IMR-90 (cell line): ENCODE results near the gene PRKCA. TPM values are rescaled to one million over a fixed set of nuclear protein-coding genes. Genes with fewer than 3 reads are reported as not detected.
A peak's percentile ranks its signal among the peaks of the same experiment; 100 is the strongest.

Experiments
- ATAC-seq: fragments of 200-7000 bp; cut with Tn5 transposase; 2 replicates; pipeline ENCODE4 v1.9.1; 2020; ENCODE audit warnings: low read depth, mild to moderate bottlenecking, moderate library complexity
- BruUV-seq: library from RNA; stranded (reverse); fragments of 400-500 nt; replicated peaks from 2 replicates; lab custom pipeline; 2021; lab: Mats Ljungman, UMichigan
- CTCF ChIA-PET: fragments of 300-600 bp; formaldehyde crosslinking; extraction: SDS; loops from one replicate; lab custom pipeline; 2021; ENCODE audit warnings: antibody characterized with exemption; lab: Yijun Ruan, JAX
- POLR2A ChIA-PET: fragments of 300-600 bp; sonication (Branson Sonifier 250); formaldehyde crosslinking; loops from one replicate; lab custom pipeline; 2022; ENCODE audit warnings: antibody characterized with exemption; ENCODE audit not compliant: unreplicated experiment; lab: Charles Lee
- DNase-seq: peaks from one replicate; pipeline ENCODE4 v3.0.0; 2013
- H2AFZ ChIP-seq: replicated peaks from 2 replicates; pipeline ENCODE3; 2013; ENCODE audit warnings: low read length, mild to moderate bottlenecking; ENCODE audit not compliant: poor library complexity
- H2AK5ac ChIP-seq: 2 replicates; pipeline ENCODE4 v1.6.1; 2013; ENCODE audit warnings: low read depth, low read length, inconsistent platforms
- H2AK9ac ChIP-seq: replicated peaks from 2 replicates; pipeline ENCODE3; 2013; ENCODE audit warnings: mild to moderate bottlenecking, low read depth, low read length, moderate library complexity; ENCODE audit not compliant: poor library complexity
- H2BK120ac ChIP-seq: 2 replicates; pipeline ENCODE4 v1.6.1; 2013; ENCODE audit warnings: low read depth, low read length, inconsistent platforms
- H2BK15ac ChIP-seq: 3 replicates; pipeline ENCODE4 v1.6.1; 2013; ENCODE audit warnings: low read depth, low read length, inconsistent platforms
- H2BK20ac ChIP-seq: 2 replicates; pipeline ENCODE4 v1.6.1; 2013; ENCODE audit warnings: low read depth, mild to moderate bottlenecking, inconsistent platforms, low read length, moderate library complexity
- H2BK5ac ChIP-seq: 2 replicates; pipeline ENCODE4 v1.6.1; 2013; ENCODE audit warnings: mild to moderate bottlenecking, low read depth, low read length, inconsistent platforms; ENCODE audit not compliant: poor library complexity, severe bottlenecking
- H3K14ac ChIP-seq: replicated peaks from 2 replicates; pipeline ENCODE4 v1.6.1; 2013; ENCODE audit warnings: low read depth, low read length, inconsistent platforms
- H3K18ac ChIP-seq: 2 replicates; pipeline ENCODE4 v1.6.1; 2013; ENCODE audit warnings: low read depth, low read length, control low read depth
- H3K23ac ChIP-seq: 2 replicates; pipeline ENCODE4 v1.6.1; 2013; ENCODE audit warnings: low read depth, low read length, inconsistent platforms
- H3K27ac ChIP-seq: 2 replicates; pipeline ENCODE4 v1.5.1; 2013; ENCODE audit warnings: mild to moderate bottlenecking, control low read depth, low read length; ENCODE audit not compliant: insufficient read depth
- H3K27me3 ChIP-seq: 2 replicates; pipeline ENCODE4 v1.6.1; 2013; ENCODE audit warnings: low read length; ENCODE audit not compliant: control insufficient read depth, insufficient read depth
- H3K36me3 ChIP-seq: 2 replicates; pipeline ENCODE4 v1.6.1; 2013; ENCODE audit warnings: low read length, mixed read lengths; ENCODE audit not compliant: control insufficient read depth, insufficient read depth
- H3K4ac ChIP-seq: 2 replicates; pipeline ENCODE4 v1.6.1; 2013; ENCODE audit warnings: low read depth, low read length, inconsistent platforms
- H3K4me1 ChIP-seq: 2 replicates; pipeline ENCODE4 v1.6.1; 2013; ENCODE audit warnings: low read length, mixed read lengths; ENCODE audit not compliant: control insufficient read depth, insufficient read depth
- H3K4me2 ChIP-seq: 2 replicates; pipeline ENCODE4 v1.6.1; 2013; ENCODE audit warnings: low read depth, mild to moderate bottlenecking, control low read depth, low read length, moderate library complexity
- H3K4me3 ChIP-seq: 2 replicates; pipeline ENCODE4 v1.5.1; 2013; ENCODE audit warnings: low read depth, mild to moderate bottlenecking, control low read depth, low read length, moderate library complexity; ENCODE audit not compliant: insufficient read depth
- H3K56ac ChIP-seq: 2 replicates; pipeline ENCODE4 v1.6.1; 2013; ENCODE audit warnings: low read length, inconsistent platforms; ENCODE audit not compliant: insufficient read depth; ENCODE audit errors: extremely low read depth
- H3K79me1 ChIP-seq, 2 experiments: 2 replicates each; pipeline ENCODE4 v1.6.1; 2013; ENCODE audit warnings: low read length in 2 of 2, inconsistent platforms in 1 of 2, low read depth in 1 of 2
- H3K9ac ChIP-seq: 2 replicates; pipeline ENCODE4 v1.6.1; 2013; ENCODE audit warnings: low read depth, low read length, control low read depth
- H3K9me1 ChIP-seq: 2 replicates; pipeline ENCODE4 v1.6.1; 2013; ENCODE audit warnings: low read length, inconsistent platforms; ENCODE audit not compliant: insufficient read depth
- H3K9me3 ChIP-seq: 2 replicates; pipeline ENCODE4 v1.6.1; 2013; ENCODE audit warnings: low read length; ENCODE audit not compliant: control insufficient read depth, insufficient read depth
- H4K20me1 ChIP-seq: 2 replicates; pipeline ENCODE4 v1.6.1; 2013; ENCODE audit warnings: low read length, inconsistent platforms; ENCODE audit not compliant: insufficient read depth
- H4K5ac ChIP-seq: 2 replicates; pipeline ENCODE4 v1.6.1; 2013; ENCODE audit warnings: mild to moderate bottlenecking, low read depth, low read length, control low read depth
- H4K8ac ChIP-seq, 2 experiments: 2 replicates each; pipeline ENCODE4 v1.6.1; 2013; ENCODE audit warnings: low read depth in 2 of 2, low read length in 2 of 2, control low read depth in 1 of 2, inconsistent platforms in 1 of 2
- H4K91ac ChIP-seq: 2 replicates; pipeline ENCODE4 v1.6.1; 2013; ENCODE audit warnings: low read depth, low read length, inconsistent platforms; ENCODE audit not compliant: insufficient read depth
- ELK1 ChIP-seq: fragments of 150-350 bp; IDR thresholded peaks from 2 replicates; pipeline ENCODE4 v1.6.1; 2016; ENCODE audit warnings: low read depth, mild to moderate bottlenecking, low read length, moderate library complexity, borderline replicate concordance
- MAZ ChIP-seq: IDR thresholded peaks from 2 replicates; pipeline ENCODE4 v1.6.1; 2012; ENCODE audit warnings: low read depth, mild to moderate bottlenecking, low read length, improper control_type of control experiment, moderate library complexity, borderline replicate concordance
- RAD21 ChIP-seq: IDR thresholded peaks from 2 replicates; pipeline ENCODE4 v1.6.1; 2012; ENCODE audit warnings: low read length, improper control_type of control experiment
- RCOR1 ChIP-seq: IDR thresholded peaks from 2 replicates; pipeline ENCODE4 v1.6.1; 2012; ENCODE audit warnings: mild to moderate bottlenecking, low read length, improper control_type of control experiment; ENCODE audit not compliant: insufficient replicate concordance
- RFX5 ChIP-seq: IDR thresholded peaks from 2 replicates; pipeline ENCODE4 v1.8.0; 2012; ENCODE audit warnings: low read depth, mild to moderate bottlenecking, low read length, moderate library complexity
- SMC3 ChIP-seq: fragments of 150-350 bp; IDR thresholded peaks from 2 replicates; pipeline ENCODE4 v1.6.1; 2016; ENCODE audit warnings: low read depth, mild to moderate bottlenecking, antibody characterized with exemption, low read length, moderate library complexity
- WGBS, 2 experiments: methylation state at CpG; one replicate each; pipeline versions ENCODE4 v1.1.5 to v1.1.7; 2013; ENCODE audit warnings: missing lambda C conversion rate in 2 of 2; ENCODE audit not compliant: insufficient read length in 1 of 2; ENCODE audit errors: extremely low coverage in 2 of 2; 5-methylcytosine and 5-hydroxymethylcytosine counted together
- dilution Hi-C: fragments of 300-500 bp; cut with HindIII; formaldehyde crosslinking; loops from one replicate; pipeline ENCODE4 v1.14.3; 2018; ENCODE audit warnings: low sequenced_read_pairs; ENCODE audit not compliant: unreplicated experiment
- in situ Hi-C: fragments of 300-500 bp; cut with MboI; formaldehyde crosslinking; loops from 3 replicates; pipeline ENCODE4 v1.14.3; 2019; ENCODE audit warnings: low sequenced_read_pairs, inconsistent platforms, mixed read lengths
- intact Hi-C: fragments of 100-400 bp; cut with micrococcal nuclease; formaldehyde crosslinking; loops from 2 replicates; pipeline ENCODE4 v1.10.0; 2022
- polyA plus RNA-seq, 3 experiments: library from polyadenylated mRNA; depleted of rRNA; stranded (reverse); fragments of >200 nt; gene quantifications; 2 replicates each; pipeline ENCODE4 v1.2.3, GENCODE V29; 2012; ENCODE audit warnings: low replicate concordance in 1 of 3
- total RNA-seq: library from RNA; depleted of rRNA; stranded (reverse); fragments of >200 nt; gene quantifications from 2 replicates; pipeline ENCODE4 v1.2.3, GENCODE V29; 2012

The PRKCA gene
- total and polyA plus RNA-seq, 2 of the 4 experiments (the other 2 are of a cell fraction), result 31.0 to 46.0 TPM

DNA sequence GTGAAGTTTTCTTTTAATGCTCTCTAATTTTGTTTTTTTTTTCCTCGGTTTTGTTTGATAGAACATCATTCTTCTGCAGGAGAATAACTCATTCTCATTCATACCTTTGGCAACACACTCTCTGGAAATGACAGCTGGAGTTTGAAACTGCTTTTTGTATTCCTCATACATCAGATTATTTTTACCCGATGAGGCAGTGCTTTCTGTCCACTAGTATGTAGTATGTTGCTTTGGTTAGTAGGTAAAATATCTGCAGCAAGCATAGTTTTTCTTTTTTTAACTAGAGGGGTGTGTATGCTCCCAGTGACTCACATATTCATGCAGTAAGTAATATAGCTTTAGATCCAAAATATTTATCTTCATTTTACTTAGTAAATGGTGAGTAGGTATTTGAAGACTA is 6.4 kb downstream of the PRKCA start:
- Histone ChIP-seq H3K4me1 (peaks cover 19% of the 10 kb centered on the region), H2AK5ac (no peak overlapping the region), H2BK20ac (no peak overlapping the region), H2AFZ (no peak overlapping the region), H3K9me3 (no peaks in the 10 kb centered on the region), H3K79me1 (peaks cover 38 to 75% of the 10 kb centered on the region in 2 experiments), H4K91ac (no peak overlapping the region), H2BK120ac (no peak overlapping the region), H2AK9ac (no peak overlapping the region), H3K27ac (no peak overlapping the region), H3K9ac (no peak overlapping the region), H3K18ac (no peak overlapping the region), H4K5ac (no peak overlapping the region), H3K4me2 (peak overlapping the region; percentile 20; the same call in 1 of the 2 replicates), H3K14ac (no peak overlapping the region), H3K27me3 (no peaks in the 10 kb centered on the region), H4K20me1 (peaks cover 11% of the 10 kb centered on the region; the same call in 1 of the 2 replicates), H4K8ac (no peak overlapping the region), H3K4me3 (no peak overlapping the region), H2BK5ac (no peak overlapping the region), H3K4ac (no peak overlapping the region), H2BK15ac (no peak overlapping the region), H3K9me1 (peaks cover 15% of the 10 kb centered on the region), H3K23ac (no peak overlapping the region), H3K36me3 (peaks cover 7% of the 10 kb centered on the region), H3K56ac (no peak overlapping the region)
- BruUV-seq, result no TSS peak
- TF ChIP-seq RCOR1 (no peak), RAD21 (no peak), RFX5 (no peak), MAZ (no peak), ELK1 (no peak), SMC3 (no peak)
- no CpG with 5 or more reads among the region's 2 CpGs for WGBS, 2 experiments
- CTCF ChIA-PET, result no interaction called here
- POLR2A ChIA-PET, result interaction anchor here (0.6 kb wide), 1 partner anchor 167 kb away, joined by 4 read pairs; no protein-coding TSS in a partner anchor
- no peak for DNase-seq
- 0 out of 2 replicates have a peak, but pooled peaks have one; percentile 6 for ATAC-seq
- intact Hi-C loops, result loop anchor here (5.0 kb wide), 1 partner anchor 158 kb away; no protein-coding TSS in a partner anchor
- dilution Hi-C loops, result no loop called here
- in situ Hi-C loops, result no loop called here
